ENCODE results near the gene NUMBL. TPM values are rescaled to one million over a fixed set of nuclear protein-coding genes. Genes with fewer than 3 reads are reported as not detected.

The NUMBL gene
- total RNA-seq, 1 donor from 2014 or later: 66.0 TPM

DNA sequence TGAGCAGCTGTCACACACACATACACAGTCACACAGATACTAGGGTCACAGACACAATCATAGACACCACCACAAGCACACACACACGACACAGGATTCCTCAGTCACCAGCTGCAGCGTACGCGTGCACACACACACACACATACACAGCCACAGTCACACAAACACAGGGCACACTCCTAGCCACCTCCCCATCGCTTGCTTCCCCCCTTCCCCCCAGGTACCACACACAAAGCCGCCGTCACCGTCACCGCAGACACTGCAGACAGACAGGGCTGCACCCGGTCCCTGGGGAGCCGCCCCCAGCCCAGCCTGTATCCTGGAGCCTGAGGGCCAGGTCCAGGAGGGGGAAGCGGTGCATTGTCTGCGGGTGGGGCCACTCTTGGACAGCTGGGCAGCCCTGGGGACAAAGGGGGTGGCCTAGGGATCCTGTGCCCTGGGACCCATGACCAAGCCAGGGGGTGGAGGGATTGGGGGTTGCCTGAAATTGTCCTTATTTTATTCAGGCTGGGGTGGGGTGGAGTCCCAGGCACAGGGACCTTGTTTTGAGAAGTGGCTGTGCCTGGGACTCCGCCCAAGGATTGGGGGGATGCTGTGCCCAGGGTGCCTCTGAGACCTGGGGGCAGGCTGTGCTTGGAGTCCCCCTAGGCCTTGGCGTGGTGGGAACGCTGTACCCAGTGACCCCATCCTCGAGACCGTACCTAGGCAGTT is 957 bp downstream of the NUMBL start:
- Histone ChIP-seq H3K36me3 (peaks cover 0 to 23% of the 10 kb centered on the region in 2 donors), H3K27ac (peak overlapping the region; percentile 91), H3K27me3 (no peaks in the 10 kb centered on the region), H3K4me3 (peak overlapping the region; percentile 90 to 96), H3K9me3 (no peaks in the 10 kb centered on the region), H3K4me1 (peaks cover 47% of the 10 kb centered on the region)
- intact Hi-C loops (cut with DNase I): no loop called here
- no peak for DNase-seq (ENCODE audit: extremely low spot score in 2 of 2)
- TF ChIP-seq POLR2A (IDR thresholded peaks at IDR 0.05) (no peak), POLR2AphosphoS5 (IDR thresholded peaks at IDR 0.05; ENCODE audit: insufficient read depth in 1 of 2, low read depth in 1 of 2) (no peak)
- TF ChIP-seq, protein P1, sequence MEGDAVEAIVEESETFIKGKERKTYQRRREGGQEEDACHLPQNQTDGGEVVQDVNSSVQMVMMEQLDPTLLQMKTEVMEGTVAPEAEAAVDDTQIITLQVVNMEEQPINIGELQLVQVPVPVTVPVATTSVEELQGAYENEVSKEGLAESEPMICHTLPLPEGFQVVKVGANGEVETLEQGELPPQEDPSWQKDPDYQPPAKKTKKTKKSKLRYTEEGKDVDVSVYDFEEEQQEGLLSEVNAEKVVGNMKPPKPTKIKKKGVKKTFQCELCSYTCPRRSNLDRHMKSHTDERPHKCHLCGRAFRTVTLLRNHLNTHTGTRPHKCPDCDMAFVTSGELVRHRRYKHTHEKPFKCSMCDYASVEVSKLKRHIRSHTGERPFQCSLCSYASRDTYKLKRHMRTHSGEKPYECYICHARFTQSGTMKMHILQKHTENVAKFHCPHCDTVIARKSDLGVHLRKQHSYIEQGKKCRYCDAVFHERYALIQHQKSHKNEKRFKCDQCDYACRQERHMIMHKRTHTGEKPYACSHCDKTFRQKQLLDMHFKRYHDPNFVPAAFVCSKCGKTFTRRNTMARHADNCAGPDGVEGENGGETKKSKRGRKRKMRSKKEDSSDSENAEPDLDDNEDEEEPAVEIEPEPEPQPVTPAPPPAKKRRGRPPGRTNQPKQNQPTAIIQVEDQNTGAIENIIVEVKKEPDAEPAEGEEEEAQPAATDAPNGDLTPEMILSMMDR (IDR thresholded peaks at IDR 0.05): no peak

DNA sequence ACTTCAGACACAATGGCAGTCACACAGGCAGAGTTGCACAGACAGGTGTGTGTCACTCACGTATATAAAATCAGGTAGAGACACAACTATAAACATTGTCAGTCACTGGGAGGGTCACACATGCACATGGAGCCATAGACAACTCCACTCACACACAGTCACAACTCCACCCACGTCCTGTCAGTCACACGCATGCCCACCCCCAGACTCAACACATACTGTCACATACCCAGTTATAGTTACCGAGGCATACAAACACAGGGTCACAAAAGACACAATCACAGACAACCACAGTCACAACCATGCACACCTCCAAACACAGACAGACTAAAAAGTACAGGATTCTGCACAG is 1.5 kb downstream of the NUMBL start:
- no peak for DNase-seq (ENCODE audit: extremely low spot score in 2 of 2)
- Histone ChIP-seq H3K9me3 (no peaks in the 10 kb centered on the region), H3K4me3 (peak overlapping the region; percentile 90 to 96), H3K27ac (peak overlapping the region; percentile 91), H3K4me1 (peaks cover 47% of the 10 kb centered on the region), H3K36me3 (peaks cover 0 to 24% of the 10 kb centered on the region in 2 donors), H3K27me3 (no peaks in the 10 kb centered on the region)
- intact Hi-C loops (cut with DNase I): no loop called here
- TF ChIP-seq POLR2AphosphoS5 (IDR thresholded peaks at IDR 0.05; ENCODE audit: insufficient read depth in 1 of 2, low read depth in 1 of 2) (no peak), POLR2A (IDR thresholded peaks at IDR 0.05) (no peak)
- TF ChIP-seq, protein P1 (IDR thresholded peaks at IDR 0.05): no peak

DNA sequence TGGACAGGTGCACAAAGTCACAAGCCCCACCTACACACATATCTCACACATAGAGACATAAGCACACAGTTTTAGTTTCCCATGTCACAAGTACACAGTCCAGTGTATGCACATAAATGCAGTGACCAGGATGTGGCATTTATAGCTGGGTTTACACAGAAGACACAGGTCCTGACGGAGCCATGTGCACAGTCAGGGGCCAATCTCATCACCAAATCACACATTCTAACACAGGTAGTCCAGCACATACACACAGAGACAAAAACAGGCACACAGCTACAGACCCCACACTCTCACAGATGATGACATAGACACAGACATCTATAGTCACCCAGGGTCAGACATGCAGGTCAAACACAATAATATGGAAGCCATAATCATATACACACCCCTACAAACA is 2.1 kb downstream of the NUMBL start:
- Histone ChIP-seq H3K4me3 (peak overlapping the region; percentile 90 to 96), H3K27ac (peak overlapping the region; percentile 91), H3K9me3 (no peaks in the 10 kb centered on the region), H3K4me1 (peaks cover 47% of the 10 kb centered on the region), H3K36me3 (peaks cover 0 to 27% of the 10 kb centered on the region in 2 donors), H3K27me3 (no peaks in the 10 kb centered on the region)
- intact Hi-C loops (cut with DNase I): no loop called here
- no peak for TF ChIP-seq POLR2A (IDR thresholded peaks at IDR 0.05)
- TF ChIP-seq, protein P1 (IDR thresholded peaks at IDR 0.05): no peak
- no peak for TF ChIP-seq POLR2AphosphoS5 (IDR thresholded peaks at IDR 0.05; ENCODE audit: insufficient read depth in 1 of 2, low read depth in 1 of 2)
- no peak for DNase-seq (ENCODE audit: extremely low spot score in 2 of 2)

DNA sequence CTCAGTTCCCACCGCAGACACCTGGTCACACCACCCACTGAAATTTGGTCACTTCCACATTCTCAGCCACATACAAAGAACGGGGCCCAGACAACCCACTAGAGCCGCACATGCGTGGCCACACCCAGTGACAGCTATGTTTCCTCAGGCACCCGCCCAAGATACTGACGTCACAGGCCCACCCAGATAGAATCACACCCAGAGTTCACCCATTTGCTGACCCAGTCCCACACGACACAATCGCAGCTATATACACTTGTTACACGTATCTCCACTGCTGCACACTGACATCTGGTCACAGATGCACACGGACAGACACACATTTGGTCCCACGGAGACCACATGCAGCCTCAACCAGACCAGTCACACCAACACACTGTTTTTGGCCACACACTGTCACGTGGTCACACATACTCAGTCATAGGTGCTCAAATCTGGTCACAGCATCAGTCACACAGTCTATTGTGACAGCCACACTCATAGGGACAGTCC is 2.9 kb downstream of the NUMBL start:
- peak in 1 of 2 donors; percentile 94 for DNase-seq (ENCODE audit: extremely low spot score in 2 of 2)
- peak overlapping the region; percentile 90 to 96 for H3K4me3 ChIP-seq
- peak overlapping the region; percentile 91 for H3K27ac ChIP-seq
- TF ChIP-seq, protein P1 (IDR thresholded peaks at IDR 0.05): no peak
- TF ChIP-seq POLR2A (IDR thresholded peaks at IDR 0.05) (no peak), POLR2AphosphoS5 (IDR thresholded peaks at IDR 0.05; ENCODE audit: insufficient read depth in 1 of 2, low read depth in 1 of 2) (peak; percentile 28 to 52)
- H3K4me1 ChIP-seq: peaks cover 47% of the 10 kb centered on the region
- H3K9me3 ChIP-seq: no peaks in the 10 kb centered on the region
- H3K27me3 ChIP-seq: no peaks in the 10 kb centered on the region
- peaks cover 0 to 34% of the 10 kb centered on the region in 2 donors for H3K36me3 ChIP-seq
- intact Hi-C loops (cut with DNase I): no loop called here

DNA sequence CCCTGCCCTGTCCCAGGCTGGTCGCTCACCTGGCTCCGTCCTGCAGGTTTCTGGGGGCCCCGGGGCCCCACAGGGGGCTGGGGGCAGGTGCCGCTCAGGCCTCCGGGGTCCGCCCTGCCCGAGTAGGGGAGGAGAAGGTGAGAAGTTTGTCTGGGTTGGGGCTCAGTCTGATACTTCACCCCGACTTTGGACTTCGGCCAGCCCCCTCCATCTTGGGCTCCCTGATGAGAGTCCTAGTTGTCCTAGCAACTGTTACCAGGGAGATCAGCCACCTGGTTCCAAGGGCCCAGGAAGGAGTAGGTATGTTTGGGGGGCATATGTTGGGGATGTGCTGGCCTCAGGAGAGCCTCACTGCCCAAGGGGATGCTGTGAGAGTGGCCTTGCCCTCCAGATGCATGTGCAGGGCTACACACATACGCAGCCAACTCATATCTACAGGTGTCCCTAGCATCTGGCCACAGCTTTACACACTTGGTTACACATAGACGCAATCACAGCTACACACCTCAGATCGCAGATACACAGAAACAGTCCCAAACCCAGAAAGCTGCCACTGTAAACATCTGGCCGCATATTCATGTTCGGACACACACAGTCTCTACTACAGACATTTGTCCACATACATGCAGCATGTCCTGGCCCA is 3.4 kb downstream of the NUMBL start:
- intact Hi-C loops (cut with DNase I): no loop called here
- Histone ChIP-seq H3K27ac (peak overlapping the region; percentile 91), H3K36me3 (peaks cover 0 to 39% of the 10 kb centered on the region in 2 donors), H3K27me3 (no peaks in the 10 kb centered on the region), H3K9me3 (no peaks in the 10 kb centered on the region), H3K4me3 (peak overlapping the region; percentile 90 to 96), H3K4me1 (peaks cover 45% of the 10 kb centered on the region)
- no peak for DNase-seq (ENCODE audit: extremely low spot score in 2 of 2)
- TF ChIP-seq POLR2A (IDR thresholded peaks at IDR 0.05) (no peak), POLR2AphosphoS5 (IDR thresholded peaks at IDR 0.05; ENCODE audit: insufficient read depth in 1 of 2, low read depth in 1 of 2) (no peak)
- TF ChIP-seq, protein P1 (IDR thresholded peaks at IDR 0.05): no peak
